Jurkat, Clone E6-1 (cell line): ENCODE measurements around the gene AP3S1.
"Not testable (repeated sequence)": the region's sequence is repeated elsewhere in the genome, so short reads cannot be mapped to it uniquely, and the experiment has no call there.

Source experiments
- DNase-seq: peaks from one replicate; pipeline ENCODE4 v3.0.0-alpha.2; 2011; ENCODE audit warnings: low read depth, low spot score
- H3K4me3 ChIP-seq: 2 replicates; pipeline ENCODE4 v1.5.1; 2011; ENCODE audit warnings: mild to moderate bottlenecking, low read length, control low read depth, moderate library complexity

AP3S1 gene

DNA sequence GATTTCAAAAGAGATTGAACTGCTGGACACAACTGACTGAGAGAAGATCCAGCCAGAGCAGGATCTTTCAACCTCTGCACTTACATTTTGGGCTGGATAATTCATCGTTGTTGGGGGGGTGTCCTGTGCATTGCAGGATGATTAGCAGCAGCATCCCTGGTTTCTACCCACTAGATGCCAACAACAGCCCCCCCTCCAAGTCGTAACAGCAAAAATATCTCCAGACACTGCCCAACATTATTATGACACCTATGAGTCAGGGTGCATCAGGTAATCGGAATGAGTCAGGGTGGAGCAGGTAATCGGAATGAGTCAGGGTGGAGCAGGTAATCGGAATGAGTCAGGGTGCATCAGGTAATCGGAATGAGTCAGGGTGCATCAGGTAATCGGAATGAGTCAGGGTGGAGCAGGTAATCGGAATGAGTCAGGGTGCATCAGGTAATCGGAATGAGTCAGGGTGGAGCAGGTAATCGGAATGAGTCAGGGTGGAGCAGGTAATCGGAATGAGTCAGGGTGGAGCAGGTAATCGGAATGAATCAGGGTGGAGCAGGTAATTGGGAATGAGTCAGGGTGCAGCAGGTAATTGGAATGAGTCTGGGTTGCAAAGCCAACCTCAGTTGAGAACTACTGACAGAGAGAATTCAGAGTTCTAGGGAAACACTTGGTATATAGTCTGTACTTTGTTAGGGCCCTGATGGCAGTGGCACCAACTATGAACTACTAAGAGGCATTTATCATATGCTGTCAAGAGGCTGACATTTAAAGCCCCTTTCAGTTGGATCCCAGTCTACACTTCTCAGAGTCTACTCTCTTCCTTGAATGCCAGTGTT, 87.1 kb downstream of the AP3S1 start:
- not testable (repeated sequence) for H3K4me3 ChIP-seq, DNase-seq

DNA sequence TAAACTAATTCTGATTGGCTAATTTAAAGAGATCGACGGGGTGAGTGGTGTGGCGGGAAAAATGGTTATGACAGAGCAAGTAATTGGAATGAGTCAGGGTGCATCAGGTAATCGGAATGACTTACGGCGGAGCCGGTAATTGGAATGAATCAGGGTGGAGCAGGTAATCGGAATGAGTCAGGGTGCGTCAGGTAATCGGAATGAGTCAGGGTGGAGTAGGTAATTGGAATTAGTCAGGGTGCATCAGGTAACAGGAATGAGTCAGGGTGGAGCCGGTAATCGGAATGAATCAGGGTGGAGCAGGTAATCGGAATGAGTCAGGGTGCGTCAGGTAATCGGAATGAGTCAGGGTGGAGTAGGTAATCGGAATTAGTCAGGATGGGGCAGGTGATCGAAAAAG, 88.4 kb downstream of the AP3S1 start:
- not testable (repeated sequence) for H3K4me3 ChIP-seq, DNase-seq

DNA sequence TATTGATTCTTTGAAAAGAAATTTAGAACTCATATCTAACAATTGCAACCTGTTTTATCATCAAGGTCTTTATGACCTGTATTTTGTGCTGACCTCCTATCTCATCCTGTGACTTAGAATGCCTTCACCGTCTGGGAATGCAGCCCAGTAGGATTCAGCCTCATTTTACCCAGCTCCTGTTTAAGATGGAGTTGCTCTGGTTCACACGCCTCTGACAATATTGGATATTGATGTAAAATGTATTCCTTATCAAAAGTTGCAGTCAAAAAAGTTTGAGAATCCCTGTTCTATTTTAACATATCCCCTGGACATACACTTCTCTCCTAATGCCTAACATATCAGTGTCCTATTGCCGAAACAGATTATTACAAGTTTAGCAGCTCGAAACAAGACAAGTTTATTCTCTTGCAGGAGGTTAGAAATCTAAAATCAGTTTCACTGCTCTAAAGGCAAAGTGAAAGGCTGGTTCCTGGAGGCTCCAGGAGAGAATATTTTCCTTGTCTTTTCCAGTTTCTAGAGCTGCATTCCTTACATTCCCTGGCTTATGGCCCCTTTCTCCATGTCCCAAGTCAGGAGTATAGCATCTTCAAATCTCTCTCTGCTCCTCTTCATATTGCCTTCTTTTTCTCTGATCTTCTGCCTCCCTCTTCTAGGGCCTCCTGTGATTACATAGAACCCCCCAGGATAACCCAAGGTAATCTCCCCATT, 89.0 kb downstream of the AP3S1 start:
- DNase-seq = no peak
- no peak overlapping the region for H3K4me3 ChIP-seq

DNA sequence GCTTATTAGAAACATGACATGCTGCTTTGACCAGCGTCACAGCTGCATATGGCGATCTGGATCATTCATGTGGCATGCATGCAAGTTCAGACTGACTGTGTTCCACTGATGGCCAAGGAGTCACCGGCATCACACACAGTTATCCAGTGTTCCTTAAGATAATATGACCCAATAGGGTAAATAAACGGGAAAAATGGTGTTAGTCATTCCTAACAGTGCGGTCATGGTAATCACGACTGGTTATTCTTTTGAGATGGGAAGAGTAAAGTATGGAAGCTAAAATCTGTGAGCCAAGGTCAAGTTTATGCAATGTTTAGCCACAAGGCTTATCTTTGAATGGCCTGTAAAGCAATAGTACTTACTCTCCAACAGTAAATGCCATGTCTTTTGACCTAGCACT, 91.3 kb downstream of the AP3S1 start:
- DNase-seq = no peak
- no peak overlapping the region for H3K4me3 ChIP-seq

DNA sequence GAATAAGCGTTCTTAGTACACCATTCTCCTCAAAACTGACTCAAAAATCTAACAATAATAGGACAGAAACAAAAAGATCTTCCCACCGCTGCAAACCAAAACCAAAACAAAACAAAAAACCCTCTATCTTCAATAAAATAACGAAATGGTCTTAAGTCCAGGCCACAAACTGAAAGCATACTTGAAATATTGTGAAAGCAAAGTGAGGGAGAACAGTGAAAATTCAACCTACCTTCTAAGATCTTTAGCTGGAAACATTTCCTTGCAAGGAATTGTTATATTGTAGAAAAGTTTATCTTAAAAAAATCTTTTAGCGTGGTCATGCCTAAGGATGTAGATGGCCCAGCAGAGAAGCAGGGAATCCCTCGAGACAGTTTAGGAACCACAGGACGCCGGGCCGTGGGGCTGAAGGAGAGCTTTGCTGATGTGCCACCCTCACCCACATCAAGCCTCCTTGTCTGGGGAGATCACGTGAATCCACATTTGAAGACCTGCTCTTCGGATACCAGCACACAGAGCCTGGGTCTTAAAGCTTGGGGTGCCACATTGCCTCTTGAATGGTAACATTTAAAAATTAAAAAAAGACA, 92.7 kb downstream of the AP3S1 start:
- DNase-seq = no peak
- no peak overlapping the region for H3K4me3 ChIP-seq

DNA sequence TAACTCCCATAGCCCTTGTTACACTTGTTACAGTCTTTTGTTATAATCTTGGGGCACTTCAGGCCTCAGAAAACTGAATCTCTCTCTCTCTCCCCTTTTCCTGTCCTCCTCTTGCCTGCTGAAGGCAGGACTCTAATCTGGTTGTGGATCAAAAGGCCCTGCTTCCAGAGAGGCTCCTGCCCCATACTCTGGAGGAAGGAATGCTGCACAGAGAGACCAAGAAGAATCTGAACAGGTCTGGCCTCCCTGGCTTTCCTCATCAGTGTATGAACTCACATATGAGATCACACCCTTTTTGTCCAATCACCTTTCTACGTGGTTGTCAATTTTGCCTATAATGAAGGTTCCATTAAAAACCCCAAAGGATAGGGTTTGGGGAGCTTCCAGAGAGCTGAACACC, 94.3 kb downstream of the AP3S1 start:
- DNase-seq = no peak
- H3K4me3 ChIP-seq = no peak overlapping the region

DNA sequence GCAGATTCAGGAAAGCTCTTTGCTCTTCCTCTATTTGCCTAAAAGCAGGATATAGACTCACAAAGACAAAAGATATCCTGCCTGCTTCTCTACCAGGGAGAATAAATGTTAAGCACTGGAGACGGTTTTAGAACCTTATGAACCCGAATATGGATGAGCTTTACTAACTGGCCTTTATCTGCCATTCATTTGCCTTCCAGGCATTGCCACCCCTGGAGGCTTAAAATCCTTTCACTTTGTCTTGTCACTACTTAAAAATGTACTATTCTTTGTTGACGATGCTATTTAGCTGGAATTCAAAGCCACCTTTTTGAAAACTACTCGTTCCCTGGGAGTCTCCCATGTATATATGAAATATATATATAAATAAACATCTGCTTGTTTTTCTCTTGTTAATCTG, 97.3 kb downstream of the AP3S1 start:
- no peak overlapping the region for H3K4me3 ChIP-seq
- DNase-seq = no peak

DNA sequence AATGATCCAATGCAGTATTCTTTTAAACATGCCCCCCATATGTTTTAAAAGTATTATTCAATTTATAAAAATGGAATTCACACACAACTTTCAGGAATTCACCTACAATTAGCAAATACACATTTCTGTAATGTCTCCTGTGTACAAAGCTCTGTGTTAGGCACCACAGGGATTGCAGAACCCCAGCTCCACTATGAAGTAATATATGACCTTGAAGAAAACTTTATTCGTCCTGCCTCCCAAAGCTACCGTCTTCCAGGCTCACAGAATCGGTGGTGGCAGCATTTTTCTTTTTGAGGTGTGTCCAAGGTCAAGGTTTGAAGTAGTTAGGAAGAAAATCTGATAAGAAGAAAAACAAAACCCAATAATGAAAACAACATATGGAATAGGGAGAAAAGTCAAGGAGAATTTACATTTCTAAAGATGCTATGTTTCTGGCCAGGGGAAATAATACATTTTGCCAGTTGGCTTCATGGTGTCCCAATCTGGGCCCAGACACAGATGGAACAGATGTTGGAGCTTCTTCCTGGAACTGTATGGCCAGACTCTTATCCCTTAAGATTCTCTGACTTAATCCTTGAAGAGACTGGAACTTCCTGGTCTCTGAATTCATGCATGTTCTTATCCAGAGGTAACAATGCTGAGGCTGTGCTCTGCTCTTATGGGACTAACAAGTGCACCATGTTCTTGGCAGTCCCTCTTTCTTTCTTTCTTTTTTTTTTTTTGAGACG, 98.5 kb downstream of the AP3S1 start:
- no peak for DNase-seq
- H3K4me3 ChIP-seq = no peak overlapping the region

DNA sequence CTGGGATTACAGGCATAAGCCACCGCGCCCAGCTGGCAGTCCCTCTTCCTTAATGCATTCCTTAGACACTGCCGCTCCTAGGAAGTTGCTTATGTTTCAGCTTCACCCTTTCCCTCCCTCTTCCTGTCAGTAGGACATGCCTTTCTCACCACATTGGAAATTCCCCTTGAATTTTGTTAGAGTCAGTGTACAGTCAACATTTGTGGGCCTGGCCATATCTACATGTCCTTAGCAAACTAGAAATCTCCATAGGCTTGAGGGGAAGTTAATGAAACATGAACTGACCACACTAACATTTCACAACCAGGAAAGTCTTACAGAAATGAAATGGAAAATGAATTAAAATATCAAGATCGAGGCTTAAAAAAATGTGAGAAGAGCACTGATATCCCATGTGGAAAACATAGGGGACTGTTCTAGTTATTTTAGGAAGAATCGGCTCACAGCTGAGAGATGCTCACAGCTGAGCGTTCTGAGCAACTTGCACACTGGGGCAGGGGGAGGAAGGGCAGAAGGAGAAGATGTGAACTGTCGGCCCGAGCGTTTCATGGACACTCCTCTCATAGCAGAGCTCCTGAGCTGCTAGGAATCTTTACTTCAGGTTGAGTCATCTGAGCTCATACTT, 99.4 kb downstream of the AP3S1 start:
- DNase-seq = no peak
- H3K4me3 ChIP-seq = no peak overlapping the region

DNA sequence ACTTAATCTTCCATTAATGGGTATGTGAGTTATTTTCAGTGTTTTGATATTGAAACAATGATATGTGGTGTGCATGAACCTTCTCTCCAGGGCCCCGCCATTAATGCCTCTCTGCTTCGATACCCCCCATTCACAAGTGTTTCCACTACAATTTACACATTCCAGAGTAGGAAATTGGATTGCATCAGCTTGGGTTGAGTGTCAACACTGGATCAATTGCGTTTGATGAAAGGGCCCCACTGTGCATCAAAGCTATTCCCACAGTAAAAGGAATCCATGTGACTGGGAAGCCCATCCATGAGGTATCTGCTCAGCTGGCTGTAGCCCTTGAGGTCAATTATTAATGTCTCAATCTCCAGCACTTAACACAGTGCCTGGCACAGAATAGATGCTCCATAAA, 102.8 kb downstream of the AP3S1 start:
- no peak for DNase-seq

DNA sequence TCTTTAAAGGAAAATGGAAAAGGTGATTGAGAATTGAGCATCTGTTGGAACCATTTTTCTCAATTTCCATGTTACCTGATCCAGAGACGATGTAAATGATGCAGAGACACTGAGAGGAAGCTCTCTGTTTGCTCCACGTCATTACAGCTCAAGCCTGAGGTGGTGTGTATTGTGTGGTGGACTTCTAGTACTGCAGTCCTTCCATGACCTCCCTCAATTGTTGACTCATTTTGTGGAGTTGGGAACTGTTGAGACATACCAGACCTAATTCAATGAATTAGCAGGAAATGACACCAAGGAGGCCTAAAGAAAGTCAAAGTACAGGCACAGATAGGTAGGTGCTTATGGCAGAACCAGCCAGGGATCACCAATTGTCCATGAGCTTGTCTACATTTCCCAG, 104.9 kb downstream of the AP3S1 start:
- H3K4me3 ChIP-seq = no peak overlapping the region
- DNase-seq = no peak

More for the DNA sequence above, 102.8 kb downstream of the AP3S1 start:
- H3K4me3 ChIP-seq = no peak overlapping the region

DNA sequence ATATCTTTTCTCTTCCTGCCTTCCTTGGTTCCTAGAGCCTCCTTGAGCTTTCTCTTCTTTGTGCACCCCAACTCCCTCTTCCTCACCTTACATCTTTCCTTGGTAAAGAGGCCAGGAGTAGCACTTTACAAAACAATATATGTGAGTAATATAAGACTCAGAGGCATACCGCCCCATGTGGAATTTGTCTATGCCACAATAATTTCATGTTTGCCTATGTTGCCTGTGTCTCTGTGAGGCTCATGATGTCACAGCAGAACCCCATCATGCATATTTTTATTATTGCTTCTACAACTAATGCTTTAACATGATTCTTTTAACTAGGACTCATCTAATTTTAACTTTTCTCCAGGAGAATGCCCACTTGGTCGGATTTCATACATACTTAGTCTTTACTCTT, 105.5 kb downstream of the AP3S1 start:
- DNase-seq = no peak
- no peak overlapping the region for H3K4me3 ChIP-seq

DNA sequence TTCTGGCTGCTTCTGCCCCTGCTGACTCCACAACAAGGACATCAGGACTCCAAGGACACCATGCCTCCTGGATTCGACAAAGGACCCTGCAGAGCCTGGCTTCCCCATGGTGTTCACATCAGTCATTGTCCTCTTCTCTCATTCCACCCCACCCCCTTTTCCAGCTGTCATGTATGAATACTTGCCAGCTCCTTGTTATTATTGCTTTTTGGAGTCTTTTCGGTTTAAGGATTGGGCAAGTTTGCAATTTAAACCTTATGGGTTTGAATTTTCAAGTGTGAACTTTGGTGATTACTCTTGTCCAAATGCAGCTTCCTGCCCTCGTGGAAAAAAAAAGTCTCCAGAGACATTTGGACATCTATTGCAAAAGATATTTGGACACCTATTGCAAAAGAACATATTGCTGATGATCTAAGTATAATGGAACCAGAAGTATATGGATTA, 106.4 kb downstream of the AP3S1 start:
- no peak overlapping the region for H3K4me3 ChIP-seq
- no peak for DNase-seq

DNA sequence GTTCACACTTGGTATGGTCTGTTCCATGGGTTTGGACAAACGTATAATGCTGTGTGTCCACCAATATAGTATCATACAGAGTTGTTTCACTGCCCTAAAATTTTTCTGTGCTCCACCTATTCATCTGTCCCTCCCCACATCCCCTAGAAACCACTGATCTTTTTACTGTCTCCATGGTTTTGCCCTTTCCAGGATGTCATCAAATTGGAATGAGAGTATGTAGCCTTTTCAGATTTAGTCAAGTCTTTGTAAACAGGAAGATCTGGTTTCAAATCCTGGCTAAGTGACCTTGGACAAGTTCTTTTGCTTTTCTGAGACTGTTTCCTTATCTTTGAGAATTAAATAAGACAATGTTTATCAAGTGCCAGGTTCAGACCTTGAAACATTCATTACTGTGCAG, 107.4 kb downstream of the AP3S1 start:
- no peak for DNase-seq

DNA sequence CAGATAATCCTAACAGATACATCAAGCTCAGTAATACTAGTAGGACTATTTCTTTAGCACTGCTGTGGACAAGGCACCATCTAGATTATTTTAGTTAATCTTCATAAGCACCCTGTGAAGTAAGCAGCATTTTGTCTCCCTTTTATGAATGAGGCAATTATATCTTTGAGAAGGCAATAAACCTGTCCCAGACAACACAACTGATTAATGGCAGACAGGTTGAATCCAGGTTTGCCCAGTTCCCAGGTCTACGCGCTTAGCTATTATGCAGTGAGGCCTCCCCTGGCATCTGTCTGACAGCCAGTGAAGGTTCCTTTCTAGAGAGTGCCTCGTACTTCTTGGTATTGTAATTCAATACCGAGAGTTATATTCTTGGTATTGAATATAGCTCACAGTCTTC, 110.9 kb downstream of the AP3S1 start:
- DNase-seq = no peak
- H3K4me3 ChIP-seq = no peak overlapping the region

More for the DNA sequence above, 107.4 kb downstream of the AP3S1 start:
- H3K4me3 ChIP-seq = no peak overlapping the region

DNA sequence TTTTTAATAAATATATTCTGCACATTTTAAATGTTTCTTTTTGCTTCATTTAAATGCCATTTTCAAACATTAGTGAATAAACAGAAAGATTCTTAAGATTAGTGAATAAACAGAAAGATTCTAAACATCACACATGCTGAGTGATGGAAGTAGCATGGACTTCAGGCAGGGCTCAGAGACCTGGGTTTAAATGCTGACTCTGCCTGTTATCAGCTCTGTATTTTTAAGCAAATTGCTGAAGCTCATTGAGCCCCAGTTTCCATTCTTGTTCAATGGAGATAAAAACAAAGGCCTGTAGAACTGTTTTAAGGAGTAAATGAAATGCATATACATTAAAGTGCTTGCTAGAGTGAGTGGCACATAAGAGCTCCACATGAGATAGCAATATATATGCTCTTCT, 112.4 kb downstream of the AP3S1 start:
- no peak for DNase-seq
- no peak overlapping the region for H3K4me3 ChIP-seq

DNA sequence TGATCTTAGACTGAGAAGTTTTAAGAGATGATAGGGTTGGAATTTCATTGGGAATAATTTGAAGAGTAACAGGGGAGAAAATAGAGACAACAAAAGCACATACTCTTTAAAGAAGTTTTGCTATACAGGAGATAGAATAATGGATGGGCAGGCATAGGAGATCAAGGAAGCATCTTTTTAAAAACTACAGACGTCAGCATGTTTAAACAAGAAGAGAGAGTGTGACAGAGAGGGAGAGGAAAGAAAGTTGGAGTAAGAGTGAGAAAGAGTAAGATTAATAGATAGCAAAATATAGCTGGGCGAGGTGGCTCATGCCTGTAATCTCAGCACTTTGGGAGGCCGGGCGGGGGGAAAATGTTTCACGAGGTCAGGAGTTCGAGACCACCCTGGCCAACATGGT, 115.2 kb downstream of the AP3S1 start:
- H3K4me3 ChIP-seq = no peak overlapping the region
- DNase-seq = no peak

DNA sequence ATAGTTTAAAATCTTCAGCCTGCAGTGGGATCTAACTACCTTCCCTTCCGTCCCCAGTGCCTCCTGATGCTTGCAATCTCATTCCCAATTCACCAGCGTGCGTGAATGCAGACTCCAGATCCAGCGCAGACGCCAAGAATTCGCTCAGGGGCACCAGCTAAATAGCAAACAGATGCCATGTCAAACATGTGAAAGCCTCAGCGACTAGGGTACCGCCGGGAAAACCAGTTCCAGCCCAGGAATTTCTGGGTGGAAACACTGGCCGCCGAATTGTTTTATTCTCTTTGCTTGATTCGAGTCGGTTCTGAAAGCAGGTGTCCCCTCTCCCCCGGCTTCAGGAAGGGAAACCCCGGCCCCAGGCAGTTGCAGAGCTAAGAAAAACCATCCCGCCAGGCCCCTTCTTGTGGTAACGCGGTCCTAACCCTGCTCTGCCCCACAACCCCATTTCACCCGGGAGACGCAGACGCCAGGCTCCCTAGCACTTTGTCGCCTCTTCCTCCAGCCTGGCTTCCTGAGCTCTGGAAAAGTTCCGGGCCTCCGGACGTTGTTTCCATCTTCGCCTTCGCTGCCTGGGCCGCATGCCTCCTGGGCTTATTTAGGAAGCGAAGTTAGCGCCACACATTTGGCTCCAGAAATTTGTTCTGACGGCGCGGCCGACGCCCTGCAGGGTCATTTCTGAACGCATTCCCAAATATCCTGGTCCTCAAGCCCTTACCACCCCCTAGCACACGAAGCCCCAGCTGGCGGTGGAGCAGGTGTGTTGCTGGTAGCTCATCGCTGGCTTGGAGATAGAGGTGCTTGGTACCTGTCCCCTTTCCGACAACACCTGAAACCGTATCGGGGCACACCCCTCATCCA, 119.9 kb downstream of the AP3S1 start:
- DNase-seq = no peak
- no peak overlapping the region for H3K4me3 ChIP-seq

DNA sequence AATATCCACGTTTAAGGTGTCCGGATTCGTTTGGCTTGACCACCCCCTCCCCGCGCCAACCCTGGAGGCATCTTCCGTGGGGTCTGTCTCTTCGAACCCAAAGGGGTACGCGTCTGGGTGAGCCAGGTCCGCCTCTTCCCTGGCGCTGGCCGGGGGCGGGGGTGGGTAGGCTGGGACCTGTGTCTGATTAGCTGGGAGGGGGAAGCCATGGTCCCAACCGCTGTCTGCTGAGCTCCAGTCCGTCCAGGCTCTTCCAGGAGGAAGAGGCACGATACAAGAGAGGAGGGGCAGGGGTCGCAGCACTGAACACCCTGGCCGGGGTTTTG, 120.5 kb downstream of the AP3S1 start, which contains the start of gene LVRN:
TSS of gene LVRN (plus strand) at position 237 of the 326 bp plus-strand sequence. CDS start 143 bp downstream, outside the sequence.
- H3K4me3 ChIP-seq = no peak within 1 kb of the TSS
- no peak for DNase-seq
